Measurements from ENCODE around the gene NKAPL. TPM values are rescaled to one million over a fixed set of nuclear protein-coding genes. Genes with fewer than 3 reads are reported as not detected.

NKAPL gene
- total RNA-seq (2022; extraction: Qiagen RNA extraction): not detected in 5 replicates

DNA sequence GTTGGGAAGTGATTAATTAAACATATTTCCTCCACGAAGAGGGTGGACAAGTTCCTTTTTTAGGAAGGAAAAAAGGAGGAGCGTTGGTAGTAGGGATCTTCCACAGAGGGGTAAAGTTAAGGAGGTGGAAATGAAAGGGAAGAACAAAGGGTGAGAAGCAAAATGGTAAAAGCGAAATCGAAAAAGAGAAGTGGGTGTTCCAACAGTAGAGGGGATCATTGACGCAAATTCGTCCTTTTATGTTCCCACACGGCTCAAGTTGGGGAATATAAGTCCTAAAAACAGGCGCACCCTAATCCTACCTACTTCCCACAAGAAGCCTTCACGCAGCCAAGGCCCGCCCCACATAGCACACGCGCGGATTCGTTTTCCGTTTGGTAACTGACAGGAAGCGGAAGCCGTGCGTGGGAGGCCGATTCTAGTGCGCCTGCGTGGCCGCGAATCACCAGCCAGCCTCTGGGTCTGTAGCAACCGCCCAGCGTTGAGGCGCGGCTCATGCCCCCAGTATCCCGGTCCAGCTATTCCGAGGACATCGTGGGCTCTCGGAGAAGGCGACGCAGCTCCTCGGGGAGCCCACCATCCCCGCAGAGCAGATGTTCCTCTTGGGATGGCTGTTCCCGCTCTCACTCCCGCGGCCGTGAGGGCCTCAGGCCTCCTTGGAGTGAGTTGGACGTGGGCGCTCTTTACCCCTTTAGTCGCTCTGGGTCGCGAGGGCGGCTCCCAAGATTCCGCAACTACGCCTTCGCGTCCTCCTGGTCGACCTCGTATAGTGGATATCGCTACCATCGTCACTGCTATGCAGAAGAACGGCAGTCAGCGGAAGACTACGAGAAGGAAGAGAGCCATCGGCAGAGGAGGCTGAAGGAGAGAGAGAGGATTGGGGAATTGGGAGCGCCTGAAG is at the start of gene NKAPL:
Gene NKAPL, plus strand, starts transcription at position 421 of the 901 bp plus-strand sequence. Its CDS starts 75 bp downstream, at position 496.

DNA sequence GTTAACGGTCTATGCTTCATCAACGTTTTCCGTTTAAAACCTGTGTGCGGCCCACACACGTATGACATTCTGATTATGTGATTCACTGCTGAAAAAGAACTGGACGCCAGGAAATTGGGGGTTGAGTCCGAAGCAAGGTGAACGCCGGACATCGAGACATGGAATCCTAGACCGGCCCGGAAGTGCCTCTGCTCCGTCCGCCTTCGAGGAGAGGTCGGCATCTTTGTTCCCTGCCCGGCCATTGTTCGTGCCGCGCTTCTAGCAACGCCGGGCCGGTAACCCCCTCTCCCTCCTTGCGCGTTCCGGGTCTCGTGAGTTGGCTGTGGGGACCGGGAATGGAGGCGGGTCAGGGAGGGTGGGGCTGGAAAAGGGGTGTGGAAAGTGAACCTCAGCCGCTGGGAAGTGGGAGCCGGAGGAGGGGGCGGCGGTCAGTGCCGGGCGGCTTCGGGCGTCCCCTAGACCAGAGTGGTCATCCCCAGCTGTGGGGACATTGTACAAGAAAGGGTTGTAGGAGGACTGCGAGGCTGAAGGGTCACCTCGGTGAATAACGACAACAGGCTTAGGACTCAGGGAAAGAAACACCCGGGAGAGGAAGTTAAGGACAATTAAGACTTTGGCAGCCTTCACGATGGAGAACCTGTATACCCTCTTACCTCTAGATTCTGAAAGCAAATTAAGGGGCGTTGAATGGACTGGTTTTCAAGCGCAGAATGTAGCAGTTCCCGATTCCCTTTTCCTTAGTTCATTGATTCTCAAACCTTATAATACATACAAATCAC is 33.9 kb upstream of the NKAPL start, which contains the start of gene ZSCAN9:
Gene ZSCAN9, plus strand, starts transcription at position 220 of the 779 bp plus-strand sequence. CDS start 1,810 bp downstream, outside the sequence.

DNA sequence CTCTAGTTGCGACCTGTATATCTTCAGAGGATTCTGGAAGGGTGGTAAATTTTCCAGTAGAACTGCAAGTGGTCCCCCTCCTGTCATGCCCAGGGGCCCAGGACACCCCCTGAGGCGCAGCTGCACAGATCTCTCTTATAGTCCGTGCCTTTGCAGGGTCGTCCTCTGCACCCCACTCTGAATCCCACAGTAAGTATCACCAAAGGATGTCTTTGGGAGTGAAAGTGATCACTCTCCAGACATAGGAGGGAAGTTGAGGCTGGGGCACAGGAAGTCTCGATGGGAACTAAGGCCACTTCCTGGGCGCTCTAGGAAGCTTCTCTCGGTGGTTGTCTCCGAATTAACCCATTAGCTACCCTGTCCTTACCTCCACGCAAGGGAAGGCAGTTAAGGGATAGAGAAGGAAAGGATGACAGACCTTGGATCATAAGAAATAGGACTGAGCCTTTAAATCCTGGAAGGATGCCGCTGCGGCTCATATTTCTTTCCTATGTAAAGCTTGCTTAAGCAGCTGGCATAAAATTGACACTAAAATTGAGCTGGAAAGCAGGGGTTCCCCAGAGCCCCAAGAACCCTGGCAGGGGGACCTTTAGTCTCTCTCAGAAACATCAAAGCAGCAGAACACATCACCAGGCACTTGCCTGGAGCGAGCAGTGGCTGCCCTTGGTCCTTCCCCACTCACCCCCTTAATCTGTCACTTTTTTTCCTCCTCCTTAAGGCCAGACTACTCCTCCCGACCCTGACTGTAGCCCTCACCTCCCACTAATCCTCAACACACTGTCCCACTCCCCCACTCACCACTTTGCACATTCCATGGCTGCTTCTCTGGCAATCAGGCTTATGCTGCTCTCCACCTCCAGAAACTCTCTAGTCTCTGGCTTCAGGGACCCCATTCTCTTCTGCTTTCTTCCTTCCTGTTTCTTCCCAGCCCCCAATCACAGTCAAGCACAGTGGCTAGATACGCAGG is 6.8 kb upstream of the NKAPL start, which contains the start of gene ZKSCAN4:
Gene ZKSCAN4, minus strand, starts transcription at position 261 of the 967 bp plus-strand sequence. CDS start 289 bp downstream, outside the sequence.

DNA sequence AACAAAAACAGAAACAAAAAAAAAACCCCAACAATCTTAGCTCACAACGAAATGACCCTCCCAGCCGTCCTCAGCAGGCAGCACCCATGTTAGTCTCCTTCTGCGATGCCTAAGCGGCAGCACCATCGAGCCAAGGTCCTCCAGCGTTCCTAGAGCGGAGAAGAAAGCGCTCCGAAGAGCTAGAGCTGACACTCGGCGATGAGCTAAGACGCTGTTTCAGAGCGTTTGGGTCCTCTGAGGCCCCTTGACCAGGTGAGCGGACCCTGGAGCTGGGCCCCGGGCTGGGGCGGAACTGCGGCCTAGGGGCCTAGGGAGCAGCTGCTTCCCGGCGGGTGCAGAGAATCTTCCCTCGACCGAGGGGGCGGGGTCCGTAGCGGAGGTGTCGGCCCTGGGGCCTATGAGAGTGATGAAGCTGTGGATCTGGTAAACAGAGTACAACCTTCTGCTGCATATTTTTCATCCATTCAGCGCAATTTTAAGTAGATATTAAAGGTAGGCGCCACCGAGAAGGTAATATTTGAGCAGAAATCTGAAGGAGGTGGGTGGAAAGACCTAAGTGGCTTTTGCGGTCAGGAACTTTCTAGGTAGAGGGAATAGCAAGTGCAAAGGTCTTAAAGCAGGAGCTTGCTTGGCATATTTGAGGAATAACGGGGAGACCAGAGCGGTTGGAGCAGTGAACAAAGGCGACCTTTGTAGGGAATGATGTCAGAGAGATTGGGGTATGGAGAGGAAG is 8.0 kb downstream of the NKAPL start, which contains the start of gene ZSCAN26:
Gene ZSCAN26, plus strand, starts transcription at position 182 of the 733 bp plus-strand sequence. CDS start 4,777 bp downstream, outside the sequence.

DNA sequence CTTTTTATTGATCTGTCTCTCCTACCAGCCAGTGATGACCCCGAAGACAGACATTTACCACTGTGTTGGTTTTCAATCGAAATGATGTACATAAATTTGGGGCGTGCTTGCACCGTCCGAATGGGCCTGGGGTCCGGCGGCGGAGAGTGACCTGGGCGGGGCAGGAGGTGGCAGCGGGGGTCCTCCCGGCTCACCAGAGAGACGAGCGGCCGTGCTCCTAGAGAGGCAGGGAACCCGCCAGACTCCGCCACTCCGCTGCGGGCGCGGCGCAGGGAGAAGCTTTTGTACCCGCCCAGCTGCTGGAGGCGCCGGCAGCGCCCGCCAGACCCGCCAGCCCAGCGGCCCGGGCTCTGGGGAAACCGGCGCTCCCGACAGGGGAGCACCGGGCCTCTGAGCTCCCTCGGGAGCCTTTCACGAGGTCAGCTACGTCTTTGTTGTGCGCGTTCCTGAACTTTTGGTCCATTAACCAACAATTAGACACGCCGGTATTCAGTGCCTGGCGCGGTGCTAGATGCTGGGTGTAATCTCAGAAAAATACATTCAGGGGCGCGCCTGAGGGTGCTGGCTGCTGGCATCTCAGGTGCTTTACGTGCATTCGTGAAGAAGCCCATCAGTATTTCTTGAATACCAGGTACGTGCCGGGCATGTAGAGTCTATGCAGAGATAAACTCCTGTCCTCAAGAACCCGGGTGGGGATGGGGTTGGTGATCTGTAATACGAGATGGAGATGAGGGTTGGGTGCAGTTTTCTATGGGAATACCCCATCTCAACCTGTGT is 22.4 kb downstream of the NKAPL start, which contains the start of gene PGBD1:
Gene PGBD1, plus strand, starts transcription at position 285 of the 777 bp plus-strand sequence. CDS start 2,242 bp downstream, outside the sequence.

Other genes starting within 250 kb of the NKAPL start
- 0.58 to 1.2 TPM (median 0.74 TPM) in 5 replicates for gene ZNF165, start 178.7 kb upstream of the NKAPL start, total RNA-seq (2022; extraction: Qiagen RNA extraction)
- gene ZSCAN16, start 134.7 kb upstream of the NKAPL start, total RNA-seq (2022; extraction: Qiagen RNA extraction): 3.5 to 5.3 TPM (median 4.4 TPM) in 5 replicates
- 3.4 to 5.8 TPM (median 5.1 TPM) in 5 replicates for gene ZKSCAN8, start 117.4 kb upstream of the NKAPL start, total RNA-seq (2022; extraction: Qiagen RNA extraction)
- 5.7 to 8.9 TPM (median 7.3 TPM) in 5 replicates for gene ZSCAN9, start 34.0 kb upstream of the NKAPL start, total RNA-seq (2022; extraction: Qiagen RNA extraction)
- 2.4 to 2.9 TPM (median 2.6 TPM) in 5 replicates for gene ZKSCAN4, start 7.0 kb upstream of the NKAPL start, total RNA-seq (2022; extraction: Qiagen RNA extraction)
- 4.0 to 4.9 TPM (median 4.7 TPM) in 5 replicates for gene ZSCAN26, start 7.8 kb downstream of the NKAPL start, total RNA-seq (2022; extraction: Qiagen RNA extraction)
- 3.9 to 5.6 TPM (median 5.1 TPM) in 5 replicates for gene PGBD1, start 22.3 kb downstream of the NKAPL start, total RNA-seq (2022; extraction: Qiagen RNA extraction)
- gene ZSCAN31, start 76.9 kb downstream of the NKAPL start, total RNA-seq (2022; extraction: Qiagen RNA extraction): 1.4 to 4.2 TPM (median 1.9 TPM) in 5 replicates
- gene ZKSCAN3, start 90.7 kb downstream of the NKAPL start, total RNA-seq (2022; extraction: Qiagen RNA extraction): 1.4 to 2.2 TPM (median 2.0 TPM) in 5 replicates
- gene ZSCAN12, start 140.4 kb downstream of the NKAPL start, total RNA-seq (2022; extraction: Qiagen RNA extraction): 1.5 to 1.9 TPM (median 1.8 TPM) in 5 replicates
- gene ZSCAN23, start 184.2 kb downstream of the NKAPL start, total RNA-seq (2022; extraction: Qiagen RNA extraction): not detected in 5 replicates

Data from A549 treated with Mapracorat at 1 μM for 4 hours (cell line).